ENCODE measurements around the gene KDM7A. TPM values are rescaled to one million over a fixed set of nuclear protein-coding genes. Genes with fewer than 3 reads are reported as not detected.

KDM7A gene
- total RNA-seq, 6 donors from 2014 or later: 12.9 to 41.8 (median 18.2) TPM

- Histone ChIP-seq H3K4me1 (peaks cover 25 to 46% (median 35%) of the 10 kb centered on the region in 4 donors), H3K9me3 (no peaks in the 10 kb centered on the region), H3K27ac (peak overlapping the region; percentile 1 to 53 (median 16)), H3K4me3 (no peak overlapping the region), H3K27me3 (no peaks in the 10 kb centered on the region), H3K36me3 (peaks cover 0 to 35% (median 5%) of the 10 kb centered on the region in 4 donors)
- no peak for ATAC-seq (ENCODE audit: low FRiP score in 2 of 2)
- WGBS, 2 donors: 79 to 89% methylated on average over 5 of the region's 5 CpGs
- TF ChIP-seq EP300 (IDR thresholded peaks at IDR 0.05) (no peak), POLR2AphosphoS5 (IDR thresholded peaks at IDR 0.05) (no peak), POLR2A (IDR thresholded peaks at IDR 0.05) (no peak), CTCF (IDR thresholded peaks at IDR 0.05) (no peak)
- no peak for DNase-seq
Observed at GRCh38 chr7:140056431-140057142, 120.2 kb downstream of the KDM7A start.

GRCh38 chr7:140055833-140056232 lies 121.0 kb downstream of the KDM7A start:
- H3K27me3 ChIP-seq: no peaks in the 10 kb centered on the region
- DNase-seq: no peak
- H3K36me3 ChIP-seq: peaks cover 0 to 36% (median 5%) of the 10 kb centered on the region in 4 donors
- no peak for ATAC-seq (ENCODE audit: low FRiP score in 2 of 2)
- H3K4me1 ChIP-seq: peaks cover 17 to 38% (median 29%) of the 10 kb centered on the region in 4 donors
- no peak overlapping the region for H3K4me3 ChIP-seq
- peak overlapping the region in 1 of 4 donors; percentile 53 for H3K27ac ChIP-seq
- 89 to 100% methylated on average over 1 to 2 of the region's 2 CpGs for WGBS, 2 donors
- no peak for TF ChIP-seq EP300 (IDR thresholded peaks at IDR 0.05)
- TF ChIP-seq CTCF (IDR thresholded peaks at IDR 0.05): no peak
- TF ChIP-seq POLR2AphosphoS5 (IDR thresholded peaks at IDR 0.05): no peak
- no peak for TF ChIP-seq POLR2A (IDR thresholded peaks at IDR 0.05)
- H3K9me3 ChIP-seq: no peaks in the 10 kb centered on the region

GRCh38 chr7:140054751-140055150 lies 122.0 kb downstream of the KDM7A start:
- ATAC-seq (ENCODE audit: low FRiP score in 2 of 2) (no peak), DNase-seq (no peak)
- peaks cover 8 to 38% (median 22%) of the 10 kb centered on the region in 4 donors for H3K4me1 ChIP-seq
- no peaks in the 10 kb centered on the region for H3K9me3 ChIP-seq
- H3K4me3 ChIP-seq: no peak overlapping the region
- H3K27me3 ChIP-seq: no peaks in the 10 kb centered on the region
- TF ChIP-seq CTCF (IDR thresholded peaks at IDR 0.05) (no peak), POLR2A (IDR thresholded peaks at IDR 0.05) (no peak)
- 81 to 91% methylated on average over 4 of the region's 4 CpGs for WGBS, 2 donors
- peaks cover 0 to 36% (median 5%) of the 10 kb centered on the region in 4 donors for H3K36me3 ChIP-seq
- peak overlapping the region in 2 of 4 donors; percentile 38 to 42 for H3K27ac ChIP-seq

GRCh38 chr7:140053812-140054539 lies 122.8 kb downstream of the KDM7A start:
- Histone ChIP-seq H3K4me3 (no peak overlapping the region), H3K27me3 (no peaks in the 10 kb centered on the region), H3K36me3 (peaks cover 0 to 36% (median 5%) of the 10 kb centered on the region in 4 donors), H3K27ac (peak overlapping the region in 2 of 4 donors; percentile 38 to 42), H3K4me1 (peaks cover 8 to 38% (median 21%) of the 10 kb centered on the region in 4 donors), H3K9me3 (no peaks in the 10 kb centered on the region)
- WGBS, 2 donors: 44 to 50% methylated on average over 3 of the region's 3 CpGs
- no peak for DNase-seq
- no peak for TF ChIP-seq POLR2A (IDR thresholded peaks at IDR 0.05)
- no peak for TF ChIP-seq POLR2AphosphoS5 (IDR thresholded peaks at IDR 0.05)
- no peak for TF ChIP-seq CTCF (IDR thresholded peaks at IDR 0.05)
- TF ChIP-seq EP300 (IDR thresholded peaks at IDR 0.05): no peak
- ATAC-seq (ENCODE audit: low FRiP score in 2 of 2): no peak

Measured in upper lobe of left lung (tissue), 6 donors.